Measurements from ENCODE around the gene TBC1D22A.

The TBC1D22A gene

DNA sequence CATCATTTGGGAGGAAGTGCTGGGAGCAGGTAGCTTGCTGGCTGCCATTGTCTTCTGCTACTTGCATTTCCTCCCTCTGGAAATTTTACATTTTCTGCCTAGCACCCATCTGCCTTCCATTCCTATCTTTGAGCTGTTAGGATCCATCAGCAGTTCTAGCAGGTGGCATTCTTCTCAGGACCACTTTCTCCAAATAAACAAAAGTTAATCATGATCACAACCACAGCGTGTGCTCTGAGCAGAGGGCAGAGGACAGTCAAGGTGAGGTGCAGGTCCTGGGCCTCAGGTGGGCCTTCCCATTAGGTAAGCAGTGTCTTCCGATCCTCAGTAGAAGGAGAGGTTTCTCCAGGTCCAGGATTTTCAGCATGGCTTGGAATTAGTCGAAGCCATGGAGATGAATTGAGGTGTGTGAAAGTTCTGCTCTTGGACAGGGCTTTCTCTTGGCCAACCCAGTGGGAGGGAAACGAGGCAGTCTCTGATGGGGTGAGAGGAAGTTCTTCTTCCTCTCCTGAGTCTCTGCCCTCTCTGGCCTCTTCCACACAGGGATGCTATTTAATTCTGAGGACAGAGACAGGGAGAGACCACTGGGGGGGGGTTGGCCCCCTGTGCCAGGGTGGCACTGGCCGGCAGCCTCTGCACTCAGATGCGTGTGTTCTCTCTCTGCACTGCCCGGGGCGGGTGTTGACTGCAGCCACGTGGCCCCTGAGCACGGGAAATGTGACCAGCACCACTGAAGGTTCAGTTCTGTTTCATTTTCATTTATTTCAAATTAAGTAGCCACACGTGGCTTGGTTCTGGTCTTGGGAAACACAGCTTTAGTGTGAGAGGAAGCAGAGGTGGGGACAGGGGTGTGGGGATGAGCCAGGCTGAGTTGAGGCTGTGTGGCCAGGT, 170.8 kb downstream of the TBC1D22A start:
- H3K4me2 ChIP-seq (ENCODE audit: low read depth, low read length) = no peak overlapping the region
- no peaks in the 10 kb centered on the region for H3F3A ChIP-seq (ENCODE audit: insufficient read depth, low read length)
- no peak overlapping the region for H3K9ac ChIP-seq (ENCODE audit: low read length)
- H3K27me3 ChIP-seq (replicated peaks; ENCODE audit: insufficient read depth, low read length) = no peaks in the 10 kb centered on the region
- no peaks in the 10 kb centered on the region for H4K20me1 ChIP-seq (ENCODE audit: insufficient read depth, low read length)
- H3K9me2 ChIP-seq (replicated peaks; ENCODE audit: insufficient read depth, low read length) = no peaks in the 10 kb centered on the region
- no peaks in the 10 kb centered on the region for H3K9me3 ChIP-seq (replicated peaks; ENCODE audit: insufficient read depth, low read length)
- no peaks in the 10 kb centered on the region for H3K79me2 ChIP-seq (ENCODE audit: low read length)
- no peak for DNase-seq
- H3K27ac ChIP-seq (ENCODE audit: low read length) = no peak overlapping the region
- TF ChIP-seq EZH2 (optimal IDR thresholded peaks at IDR 0.05; ENCODE audit: low read depth, low read length) = no peak
- TF ChIP-seq, protein P1, sequence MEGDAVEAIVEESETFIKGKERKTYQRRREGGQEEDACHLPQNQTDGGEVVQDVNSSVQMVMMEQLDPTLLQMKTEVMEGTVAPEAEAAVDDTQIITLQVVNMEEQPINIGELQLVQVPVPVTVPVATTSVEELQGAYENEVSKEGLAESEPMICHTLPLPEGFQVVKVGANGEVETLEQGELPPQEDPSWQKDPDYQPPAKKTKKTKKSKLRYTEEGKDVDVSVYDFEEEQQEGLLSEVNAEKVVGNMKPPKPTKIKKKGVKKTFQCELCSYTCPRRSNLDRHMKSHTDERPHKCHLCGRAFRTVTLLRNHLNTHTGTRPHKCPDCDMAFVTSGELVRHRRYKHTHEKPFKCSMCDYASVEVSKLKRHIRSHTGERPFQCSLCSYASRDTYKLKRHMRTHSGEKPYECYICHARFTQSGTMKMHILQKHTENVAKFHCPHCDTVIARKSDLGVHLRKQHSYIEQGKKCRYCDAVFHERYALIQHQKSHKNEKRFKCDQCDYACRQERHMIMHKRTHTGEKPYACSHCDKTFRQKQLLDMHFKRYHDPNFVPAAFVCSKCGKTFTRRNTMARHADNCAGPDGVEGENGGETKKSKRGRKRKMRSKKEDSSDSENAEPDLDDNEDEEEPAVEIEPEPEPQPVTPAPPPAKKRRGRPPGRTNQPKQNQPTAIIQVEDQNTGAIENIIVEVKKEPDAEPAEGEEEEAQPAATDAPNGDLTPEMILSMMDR (IDR thresholded peaks at IDR 0.05; ENCODE audit: low read length) = no peak
- no peak for TF ChIP-seq EZH2phosphoT487 (IDR thresholded peaks at IDR 0.05; ENCODE audit: low read length)
- no peak overlapping the region for H2AFZ ChIP-seq (ENCODE audit: low read length)
- H3K36me3 ChIP-seq (replicated peaks; ENCODE audit: insufficient read depth, low read length) = no peaks in the 10 kb centered on the region
- H3K4me3 ChIP-seq (ENCODE audit: low read length) = no peak overlapping the region
- no peaks in the 10 kb centered on the region for H3K4me1 ChIP-seq (ENCODE audit: low read length)

DNA sequence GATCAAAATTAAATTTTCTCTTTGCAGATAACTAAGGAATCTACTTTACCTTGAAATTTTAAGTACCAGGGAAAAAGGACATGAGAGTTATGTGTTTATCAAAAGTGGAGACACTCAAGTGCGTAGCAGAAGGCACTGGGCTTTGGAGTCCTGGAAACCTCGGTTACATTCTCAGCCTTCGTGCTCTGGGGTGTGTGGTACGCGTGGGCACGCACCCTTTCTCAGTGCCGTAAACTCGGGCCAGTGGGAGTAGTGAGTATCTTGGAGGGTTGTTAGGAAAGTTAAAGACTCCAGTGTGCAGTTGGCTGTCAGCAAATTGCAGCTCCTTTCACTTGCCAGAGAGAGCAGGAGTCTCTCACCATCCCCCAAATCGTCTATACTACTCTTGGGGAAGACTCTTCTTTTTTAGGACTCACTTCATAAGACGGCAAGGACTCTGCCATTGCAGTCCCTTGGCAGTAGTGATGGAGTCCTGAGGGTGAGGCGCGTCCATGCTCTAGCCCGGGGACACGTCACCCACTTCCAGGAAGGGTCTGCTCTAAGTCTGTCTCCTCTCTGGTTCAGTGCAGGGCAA, 171.8 kb downstream of the TBC1D22A start:
- no peaks in the 10 kb centered on the region for H3K79me2 ChIP-seq (ENCODE audit: low read length)
- H3K4me1 ChIP-seq (ENCODE audit: low read length) = no peaks in the 10 kb centered on the region
- H3K9ac ChIP-seq (ENCODE audit: low read length) = no peak overlapping the region
- no peaks in the 10 kb centered on the region for H3K27me3 ChIP-seq (replicated peaks; ENCODE audit: insufficient read depth, low read length)
- H2AFZ ChIP-seq (ENCODE audit: low read length) = no peak overlapping the region
- H3K9me3 ChIP-seq (replicated peaks; ENCODE audit: insufficient read depth, low read length) = no peaks in the 10 kb centered on the region
- no peak for TF ChIP-seq EZH2 (optimal IDR thresholded peaks at IDR 0.05; ENCODE audit: low read depth, low read length)
- TF ChIP-seq, protein P1 (IDR thresholded peaks at IDR 0.05; ENCODE audit: low read length) = no peak
- no peak for TF ChIP-seq EZH2phosphoT487 (IDR thresholded peaks at IDR 0.05; ENCODE audit: low read length)
- H4K20me1 ChIP-seq (ENCODE audit: insufficient read depth, low read length) = no peaks in the 10 kb centered on the region
- H3K27ac ChIP-seq (ENCODE audit: low read length) = no peak overlapping the region; the same call in 1 of the 2 replicates
- H3F3A ChIP-seq (ENCODE audit: insufficient read depth, low read length) = no peaks in the 10 kb centered on the region
- H3K4me3 ChIP-seq (ENCODE audit: low read length) = no peak overlapping the region
- H3K4me2 ChIP-seq (ENCODE audit: low read depth, low read length) = no peak overlapping the region
- no peaks in the 10 kb centered on the region for H3K9me2 ChIP-seq (replicated peaks; ENCODE audit: insufficient read depth, low read length)
- no peak for DNase-seq
- H3K36me3 ChIP-seq (replicated peaks; ENCODE audit: insufficient read depth, low read length) = no peaks in the 10 kb centered on the region

DNA sequence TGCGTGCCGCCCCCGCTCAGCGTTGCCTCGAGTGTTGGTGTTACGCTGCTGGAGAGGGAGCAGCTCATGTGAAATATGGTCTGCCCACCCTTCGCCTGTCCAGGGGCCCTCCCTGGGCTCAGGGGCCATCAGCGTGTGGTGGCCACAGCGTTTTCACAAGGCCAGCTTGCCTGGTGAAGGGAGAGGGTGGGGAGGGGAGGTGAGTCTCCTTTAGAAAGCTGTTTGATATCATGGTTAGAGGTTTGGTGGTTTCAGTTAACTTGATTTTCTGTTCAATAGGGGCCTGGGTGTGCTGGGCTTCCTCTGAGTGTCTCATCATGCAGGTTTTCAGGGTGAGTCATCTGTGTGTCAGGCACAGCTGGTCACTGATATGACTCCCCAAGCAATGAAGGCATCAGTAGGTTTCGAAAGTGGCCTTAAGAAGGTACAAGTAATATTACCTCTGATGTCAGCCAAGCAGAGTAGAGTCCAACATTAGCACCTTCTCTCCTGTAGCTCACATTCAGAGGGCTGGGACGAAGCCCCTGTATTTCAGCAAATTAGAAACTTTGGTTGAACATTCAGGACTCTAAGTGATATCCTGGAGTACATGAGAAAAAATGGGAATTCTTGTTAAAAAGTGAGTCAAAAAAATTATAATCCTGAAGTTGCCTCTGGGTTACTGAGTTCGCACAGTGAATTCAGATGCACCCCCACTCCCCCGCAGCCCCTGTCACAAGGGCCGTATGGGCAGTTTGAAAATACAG, 172.5 kb downstream of the TBC1D22A start:
- no peak for DNase-seq
- H2AFZ ChIP-seq (ENCODE audit: low read length) = no peak overlapping the region
- no peaks in the 10 kb centered on the region for H3K27me3 ChIP-seq (replicated peaks; ENCODE audit: insufficient read depth, low read length)
- H3K4me1 ChIP-seq (ENCODE audit: low read length) = no peaks in the 10 kb centered on the region
- no peak overlapping the region for H3K4me2 ChIP-seq (ENCODE audit: low read depth, low read length)
- no peak overlapping the region; the same call in 1 of the 2 replicates for H3K27ac ChIP-seq (ENCODE audit: low read length)
- no peak for TF ChIP-seq EZH2phosphoT487 (IDR thresholded peaks at IDR 0.05; ENCODE audit: low read length)
- TF ChIP-seq, protein P1 (IDR thresholded peaks at IDR 0.05; ENCODE audit: low read length) = no peak
- no peak for TF ChIP-seq EZH2 (optimal IDR thresholded peaks at IDR 0.05; ENCODE audit: low read depth, low read length)
- H3K9me3 ChIP-seq (replicated peaks; ENCODE audit: insufficient read depth, low read length) = no peaks in the 10 kb centered on the region
- no peak overlapping the region for H3K9ac ChIP-seq (ENCODE audit: low read length)
- H4K20me1 ChIP-seq (ENCODE audit: insufficient read depth, low read length) = 0 out of 2 replicates have a peak, but pooled peaks cover 2% of the 10 kb centered on the region
- no peaks in the 10 kb centered on the region for H3K36me3 ChIP-seq (replicated peaks; ENCODE audit: insufficient read depth, low read length)
- no peaks in the 10 kb centered on the region for H3K79me2 ChIP-seq (ENCODE audit: low read length)
- no peaks in the 10 kb centered on the region for H3F3A ChIP-seq (ENCODE audit: insufficient read depth, low read length)
- H3K9me2 ChIP-seq (replicated peaks; ENCODE audit: insufficient read depth, low read length) = no peaks in the 10 kb centered on the region
- no peak overlapping the region for H3K4me3 ChIP-seq (ENCODE audit: low read length)
